Calu3 (cell line): ENCODE data around the gene KRT80. TPM values are rescaled to one million over a fixed set of nuclear protein-coding genes. Genes with fewer than 3 reads are reported as not detected.

Experiments
- BruUV-seq: library from RNA; stranded (reverse); fragments of 400-500 nt; replicated peaks from 2 replicates; lab custom pipeline; 2021; lab: Mats Ljungman, UMichigan
- CTCF ChIA-PET: fragments of 300-600 bp; sonication (Branson Sonifier 250); formaldehyde crosslinking; loops from one replicate; lab custom pipeline; 2022; ENCODE audit warnings: antibody characterized with exemption; lab: Charles Lee
- DNase-seq: peaks from one replicate; pipeline ENCODE4 v3.0.0; 2022
- H3K27ac Mint-ChIP-seq: one replicate; pipeline ENCODE4 v1.8.0; 2022; ENCODE audit warnings: mixed read lengths; ENCODE audit not compliant: unreplicated experiment
- H3K27me3 Mint-ChIP-seq: one replicate; pipeline ENCODE4 v1.8.0; 2022; ENCODE audit warnings: mixed read lengths; ENCODE audit not compliant: unreplicated experiment
- H3K36me3 Mint-ChIP-seq: one replicate; pipeline ENCODE4 v1.8.0; 2022; ENCODE audit warnings: mild to moderate bottlenecking, moderate library complexity, mixed read lengths; ENCODE audit not compliant: insufficient read depth, unreplicated experiment
- H3K4me1 Mint-ChIP-seq: one replicate; pipeline ENCODE4 v1.8.0; 2022; ENCODE audit warnings: mild to moderate bottlenecking, low read depth, mixed read lengths; ENCODE audit not compliant: unreplicated experiment
- H3K4me3 Mint-ChIP-seq: one replicate; pipeline ENCODE4 v1.8.0; 2022; ENCODE audit warnings: mild to moderate bottlenecking, low read depth, moderate library complexity, mixed read lengths; ENCODE audit not compliant: unreplicated experiment
- H3K9me3 Mint-ChIP-seq: one replicate; pipeline ENCODE4 v1.8.0; 2022; ENCODE audit warnings: low read depth, mixed read lengths; ENCODE audit not compliant: unreplicated experiment
- CTCF ChIP-seq: fragments of 200-600 bp; IDR thresholded peaks from one replicate; pipeline ENCODE4 v1.8.0; 2022; ENCODE audit warnings: antibody characterized with exemption; ENCODE audit not compliant: unreplicated experiment
- intact Hi-C: fragments of 100-400 bp; cut with micrococcal nuclease; formaldehyde crosslinking; loops from one replicate; pipeline ENCODE4 v1.10.0; 2022; ENCODE audit not compliant: unreplicated experiment
- total RNA-seq: library from RNA; stranded (reverse); gene quantifications from 2 replicates; pipeline ENCODE4 v1.2.3, GENCODE V29; 2022

Gene KRT80
- total RNA-seq, 1 experiment from 2014 or later = 45.5 TPM

GRCh38 chr12:52156311-52156710 is 35.5 kb downstream of the KRT80 start:
- Mint-ChIP-seq H3K36me3 (peaks cover 7% of the 10 kb centered on the region), H3K9me3 (peaks cover 3% of the 10 kb centered on the region), H3K4me3 (no peak overlapping the region), H3K4me1 (peaks cover 55% of the 10 kb centered on the region), H3K27me3 (no peaks in the 10 kb centered on the region), H3K27ac (no peak overlapping the region)
- intact Hi-C loops = loop anchor here (2.0 kb wide), 1 partner anchor 170 kb away; no protein-coding TSS in a partner anchor
- CTCF ChIA-PET = interaction anchor here (0.8 to 1.5 kb wide), 3 partner anchors 9 to 172 kb away, joined by 3 to 8 read pairs (median 5); no protein-coding TSS in a partner anchor
- no peak for DNase-seq
- TF ChIP-seq CTCF = no peak
- no TSS peak for BruUV-seq

GRCh38 chr12:52155048-52155868 is 36.6 kb downstream of the KRT80 start:
- no peaks in the 10 kb centered on the region for H3K27me3 Mint-ChIP-seq
- CTCF ChIA-PET = interaction anchor here (0.5 to 0.9 kb wide), 4 partner anchors 17 to 840 kb away, joined by 3 to 4 read pairs (median 3); no protein-coding TSS in a partner anchor
- H3K27ac Mint-ChIP-seq = peak overlapping the region; percentile 39
- BruUV-seq = no TSS peak
- H3K4me1 Mint-ChIP-seq = peaks cover 59% of the 10 kb centered on the region
- intact Hi-C loops = no loop called here
- H3K36me3 Mint-ChIP-seq = peaks cover 8% of the 10 kb centered on the region
- no peak for TF ChIP-seq CTCF
- peaks cover 3% of the 10 kb centered on the region for H3K9me3 Mint-ChIP-seq
- H3K4me3 Mint-ChIP-seq = no peak overlapping the region
- DNase-seq = peak; percentile 47

GRCh38 chr12:52152905-52153317 is 38.9 kb downstream of the KRT80 start:
- TF ChIP-seq CTCF = no peak
- CTCF ChIA-PET = interaction anchor here (0.6 to 0.9 kb wide), 2 partner anchors 693 to 727 kb away, joined by 3 to 4 read pairs; no protein-coding TSS in a partner anchor
- no peak for DNase-seq
- H3K9me3 Mint-ChIP-seq = no peaks in the 10 kb centered on the region
- peaks cover 62% of the 10 kb centered on the region for H3K4me1 Mint-ChIP-seq
- intact Hi-C loops = no loop called here
- H3K4me3 Mint-ChIP-seq = no peak overlapping the region
- peaks cover 25% of the 10 kb centered on the region for H3K36me3 Mint-ChIP-seq
- H3K27ac Mint-ChIP-seq = peak overlapping the region; percentile 54
- no TSS peak for BruUV-seq
- no peaks in the 10 kb centered on the region for H3K27me3 Mint-ChIP-seq

- Mint-ChIP-seq H3K27me3 (no peaks in the 10 kb centered on the region), H3K36me3 (peaks cover 33% of the 10 kb centered on the region), H3K4me3 (peak overlapping the region; percentile 40), H3K9me3 (no peaks in the 10 kb centered on the region), H3K4me1 (peaks cover 57% of the 10 kb centered on the region), H3K27ac (peak overlapping the region; percentile 100)
- peak; percentile 95 for TF ChIP-seq CTCF
- CTCF ChIA-PET = interaction anchor here (0.6 to 0.9 kb wide), 2 partner anchors 693 to 727 kb away, joined by 3 to 4 read pairs; no protein-coding TSS in a partner anchor
- no TSS peak for BruUV-seq
- DNase-seq = peak; percentile 79
- intact Hi-C loops = no loop called here
Measured at GRCh38 chr12:52151837-52152783, 39.7 kb downstream of the KRT80 start.
